CD4-positive, alpha-beta T cell treated with Interleukin-12 subunit alpha and Interleukin-12 subunit beta, for 1 hour (primary cell): ENCODE measurements around the gene ERBB3.
A peak's percentile ranks its signal among the peaks of the same experiment; 100 is the strongest.
"Not testable (repeated sequence)": the region's sequence is repeated elsewhere in the genome, so short reads cannot be mapped to it uniquely, and the experiment has no call there.

ENCODE experiments used
- DNase-seq: peaks from one replicate; pipeline ENCODE4 v3.0.0-alpha.2; 2020

ERBB3 gene

DNA sequence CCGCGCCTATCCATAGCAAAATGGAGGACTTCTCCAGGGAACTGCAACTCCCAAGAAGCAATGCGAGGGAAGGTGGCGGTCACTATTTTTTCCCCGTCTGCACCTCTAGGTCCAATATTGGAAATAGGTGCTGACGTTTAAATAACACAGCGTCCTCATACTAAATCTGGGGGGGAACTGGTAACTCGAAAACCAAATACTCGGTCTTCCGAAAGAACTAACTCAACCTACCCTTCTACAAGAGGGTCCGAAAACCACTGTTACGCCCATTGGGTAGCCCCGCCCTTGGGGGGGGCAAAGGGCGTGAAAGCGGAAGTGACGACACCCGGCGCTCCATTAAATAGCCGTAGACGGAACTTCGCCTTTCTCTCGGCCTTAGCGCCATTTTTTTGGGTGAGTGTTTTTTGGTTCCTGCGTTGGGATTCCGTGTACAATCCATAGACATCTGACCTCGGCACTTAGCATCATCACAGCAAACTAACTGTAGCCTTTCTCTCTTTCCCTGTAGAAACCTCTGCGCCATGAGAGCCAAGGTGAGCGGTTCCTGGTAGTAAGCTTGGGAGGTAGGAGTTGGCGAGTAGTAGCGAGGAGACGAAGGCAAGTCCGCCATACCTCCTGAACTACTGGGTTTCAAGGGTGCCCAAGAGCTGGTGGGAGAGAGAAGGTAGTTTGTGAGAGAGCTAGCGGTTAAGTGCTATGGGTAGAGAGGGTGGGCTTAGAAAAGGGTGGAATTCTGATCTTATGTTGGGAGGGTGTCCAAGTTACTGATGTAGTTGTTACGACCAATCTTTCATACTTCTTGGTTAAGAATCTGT lies 36.5 kb downstream of the ERBB3 start, which contains the start of gene RPL41:
Gene RPL41, plus strand, starts transcription at position 367 of the 815 bp plus-strand sequence.
- peak; percentile 95 for DNase-seq

DNA sequence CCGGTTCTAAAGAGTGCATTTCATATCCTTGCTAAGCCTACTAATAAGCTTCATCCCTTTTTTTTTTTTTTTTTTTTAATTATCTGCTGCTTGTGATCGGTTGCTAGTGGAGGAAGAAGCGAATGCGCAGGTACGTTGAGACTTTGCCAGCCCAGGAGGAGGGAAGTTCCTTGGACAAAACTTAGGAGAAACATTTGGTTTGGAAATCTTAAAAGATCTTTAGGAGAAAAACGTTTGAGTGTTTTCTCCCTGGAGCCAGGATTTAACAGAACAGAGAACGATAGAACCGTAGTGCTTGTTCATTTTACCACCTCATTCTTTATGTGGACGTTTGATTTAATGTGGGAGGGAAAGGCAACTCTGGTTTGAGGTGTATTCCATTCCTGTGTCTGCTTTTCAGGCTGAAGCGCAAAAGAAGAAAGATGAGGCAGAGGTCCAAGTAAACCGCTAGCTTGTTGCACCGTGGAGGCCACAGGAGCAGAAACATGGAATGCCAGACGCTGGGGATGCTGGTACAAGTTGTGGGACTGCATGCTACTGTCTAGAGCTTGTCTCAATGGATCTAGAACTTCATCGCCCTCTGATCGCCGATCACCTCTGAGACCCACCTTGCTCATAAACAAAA lies 37.2 kb downstream of the ERBB3 start:
- DNase-seq, result not testable (repeated sequence)

DNA sequence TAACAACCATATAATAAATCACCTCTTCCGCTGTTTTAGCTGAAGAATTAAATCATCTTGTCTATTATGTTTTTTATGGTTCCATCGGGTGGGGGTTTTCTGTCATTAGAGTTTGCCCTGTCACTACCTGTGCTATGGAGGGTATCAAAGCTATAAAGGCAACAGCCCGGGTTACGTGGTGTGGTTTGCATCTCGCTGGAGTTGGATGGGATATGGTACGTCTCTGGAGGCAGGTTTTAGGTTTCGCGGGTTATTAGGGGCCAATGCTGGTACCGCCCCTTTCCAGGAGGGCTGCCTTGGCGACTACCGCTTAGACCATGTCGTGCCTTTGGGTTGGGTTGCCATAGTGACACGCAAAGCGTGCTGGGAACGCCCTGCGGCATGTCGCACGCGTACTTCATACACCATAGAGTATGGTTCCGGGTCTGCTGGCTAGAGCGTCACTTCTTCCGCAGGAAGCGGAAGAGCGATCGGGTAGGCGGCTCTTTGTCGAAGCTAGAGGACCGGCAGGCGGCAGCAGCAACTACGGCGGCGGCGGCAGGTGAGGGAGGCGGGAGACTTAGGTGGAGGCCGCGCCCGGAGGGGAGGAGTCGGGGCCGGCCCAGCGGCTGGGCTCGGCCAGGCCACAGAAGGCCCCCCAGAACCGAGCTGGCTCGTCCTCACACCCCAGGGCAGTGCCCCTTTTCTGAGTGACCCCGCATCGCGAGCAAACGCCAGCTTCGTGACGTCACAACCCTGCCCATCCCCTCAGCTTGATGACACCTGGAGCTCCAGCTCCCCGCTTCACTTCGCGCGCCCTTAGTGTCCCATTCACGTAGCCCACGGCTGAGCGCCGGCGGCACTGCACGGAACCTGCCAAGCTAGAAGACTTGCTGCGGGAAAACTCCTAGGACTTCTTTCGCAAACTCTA lies 38.1 kb downstream of the ERBB3 start, which contains the start of gene ZC3H10:
Gene ZC3H10, plus strand, starts transcription at position 489 of the 910 bp plus-strand sequence. CDS start 2,297 bp downstream, outside the sequence.
- DNase-seq, result peak; percentile 99

DNA sequence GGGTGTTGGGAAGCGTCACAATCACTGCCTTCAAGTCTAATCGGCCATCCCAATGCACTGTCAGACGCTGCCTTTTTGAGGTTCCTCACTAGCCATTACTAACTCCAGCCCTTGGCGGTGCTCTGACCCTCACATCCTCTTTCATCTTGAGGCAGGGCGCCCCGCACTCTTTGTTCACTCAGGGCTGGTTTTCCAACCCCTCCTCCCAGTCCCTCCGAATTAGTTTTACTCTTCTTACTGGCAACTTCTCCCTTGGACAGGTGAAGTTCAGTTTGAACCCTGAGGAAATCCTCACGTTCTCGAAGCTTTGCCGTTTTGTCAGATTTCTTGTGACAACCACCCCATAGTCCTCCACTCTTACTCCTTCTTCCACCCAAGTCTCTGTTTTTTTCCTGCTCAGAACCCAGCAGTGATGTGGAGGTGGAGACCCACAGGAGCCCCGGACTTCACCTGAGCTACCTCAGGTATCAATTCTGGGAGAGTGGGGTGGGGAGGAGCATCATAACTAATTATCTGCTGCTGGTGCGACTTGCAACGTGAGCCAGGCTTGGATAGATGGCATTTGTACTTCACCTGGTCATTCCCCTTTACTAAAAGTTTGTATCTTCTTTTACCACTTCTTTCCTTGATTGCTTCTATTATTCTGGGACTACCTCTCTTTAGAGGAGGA lies 38.9 kb downstream of the ERBB3 start:
- DNase-seq, result no peak

DNA sequence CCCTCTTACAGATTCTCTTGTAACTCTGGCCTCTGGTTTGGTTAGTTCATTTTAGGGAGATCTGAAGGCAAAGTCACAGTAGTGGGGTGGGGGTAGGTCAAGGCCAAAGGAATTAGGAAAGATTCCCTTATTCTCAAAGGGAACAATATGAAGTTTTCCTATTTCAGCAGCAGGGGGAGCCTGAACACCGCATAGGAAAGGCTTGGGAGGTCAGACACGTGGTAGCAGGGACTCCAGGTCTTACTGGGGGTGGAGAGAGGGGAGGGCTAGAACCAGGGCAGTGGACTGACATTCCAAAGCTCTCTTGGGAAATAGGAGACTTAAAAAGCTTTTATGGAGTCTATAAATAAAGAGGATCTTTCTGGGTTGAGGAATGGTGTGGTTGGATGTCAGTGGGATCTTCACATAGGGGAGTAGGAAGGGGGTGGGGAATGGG lies 39.4 kb downstream of the ERBB3 start:
- DNase-seq, result peak; percentile 74

DNA sequence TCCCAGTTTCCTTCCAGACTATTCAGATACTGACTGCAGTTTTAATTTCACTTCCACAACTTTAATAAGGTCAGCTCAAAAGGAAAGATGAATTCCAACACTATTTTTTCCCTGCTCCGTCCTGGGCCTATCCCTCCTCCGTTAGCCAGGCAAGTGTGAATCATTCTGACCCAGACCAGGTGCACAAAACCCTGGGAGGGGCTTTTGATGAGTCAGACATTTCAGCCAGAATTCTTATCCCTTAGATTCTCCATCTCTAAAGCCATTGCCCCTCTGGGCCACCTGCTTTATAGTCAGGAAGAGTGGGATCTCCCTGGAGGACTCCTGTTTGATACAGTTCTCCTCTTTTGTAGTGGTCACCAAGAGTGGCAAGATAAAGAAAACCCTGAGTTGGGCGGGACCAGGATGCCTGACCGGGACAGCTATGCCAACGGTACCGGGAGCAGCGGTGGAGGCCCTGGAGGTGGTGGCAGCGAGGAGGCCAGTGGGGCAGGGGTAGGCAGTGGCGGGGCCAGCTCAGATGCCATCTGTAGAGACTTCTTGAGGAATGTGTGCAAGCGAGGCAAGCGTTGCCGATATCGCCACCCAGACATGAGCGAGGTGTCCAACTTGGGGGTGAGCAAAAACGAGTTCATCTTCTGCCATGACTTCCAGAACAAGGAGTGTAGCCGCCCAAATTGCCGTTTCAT lies 40.3 kb downstream of the ERBB3 start:
- no peak for DNase-seq

DNA sequence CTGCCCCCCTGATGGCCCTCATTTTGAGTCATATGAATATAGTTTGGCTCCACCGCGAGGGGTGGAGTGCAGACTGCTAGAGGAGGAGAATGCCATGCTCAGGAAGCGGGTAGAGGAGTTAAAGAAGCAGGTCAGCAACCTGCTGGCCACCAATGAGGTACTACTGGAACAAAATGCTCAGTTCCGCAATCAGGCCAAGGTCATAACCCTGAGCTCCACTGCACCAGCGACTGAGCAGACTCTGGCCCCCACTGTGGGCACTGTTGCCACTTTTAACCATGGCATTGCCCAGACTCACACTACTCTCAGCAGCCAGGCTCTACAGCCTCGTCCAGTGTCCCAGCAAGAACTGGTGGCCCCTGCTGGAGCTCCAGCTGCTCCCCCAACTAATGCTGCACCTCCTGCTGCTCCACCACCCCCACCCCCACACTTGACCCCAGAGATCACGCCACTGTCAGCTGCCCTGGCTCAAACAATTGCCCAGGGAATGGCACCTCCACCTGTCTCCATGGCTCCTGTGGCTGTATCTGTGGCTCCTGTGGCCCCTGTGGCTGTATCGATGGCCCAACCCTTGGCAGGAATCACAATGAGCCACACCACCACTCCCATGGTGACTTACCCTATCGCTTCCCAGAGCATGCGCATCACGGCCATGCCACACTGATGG lies 41.4 kb downstream of the ERBB3 start:
- DNase-seq, result no peak

DNA sequence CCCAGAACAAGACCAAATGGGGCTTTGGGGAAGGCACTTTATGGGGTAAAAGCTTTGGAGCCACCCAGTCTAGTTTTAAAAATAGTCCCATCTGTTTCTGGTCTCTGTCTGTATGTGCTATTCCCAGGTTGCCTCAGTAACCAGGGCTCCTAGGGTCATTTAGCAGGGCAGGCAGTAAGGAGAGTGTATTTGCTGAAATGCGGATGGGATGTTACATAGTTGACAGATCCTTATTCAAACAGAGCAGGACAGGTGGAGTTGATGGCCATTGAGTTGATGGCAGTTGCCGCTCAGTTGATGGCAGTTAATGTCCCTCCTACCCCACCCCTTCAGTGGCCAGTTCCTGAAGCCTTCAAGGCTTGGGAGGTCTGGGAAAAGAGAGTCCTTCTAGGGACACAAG lies 42.7 kb downstream of the ERBB3 start:
- DNase-seq, result no peak

DNA sequence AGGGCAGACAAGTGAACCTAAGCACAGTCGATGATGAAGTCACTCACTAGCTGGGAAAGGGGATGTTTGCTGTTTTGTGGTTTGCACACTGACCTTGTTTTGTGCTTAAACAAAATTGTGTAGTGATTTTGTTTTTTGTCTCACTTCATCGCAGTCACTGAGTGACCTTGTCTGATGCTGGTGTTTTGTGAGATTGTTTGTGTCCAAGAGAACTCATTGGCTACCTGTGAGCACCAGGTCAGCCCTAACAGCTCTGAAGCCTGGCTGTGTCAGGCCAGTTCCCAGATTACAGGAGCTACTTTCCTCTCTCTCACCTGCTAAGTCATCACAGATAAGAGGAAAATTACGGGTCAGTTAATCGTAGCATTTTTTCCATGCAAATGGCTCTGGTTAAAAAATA lies 44.2 kb downstream of the ERBB3 start:
- no peak for DNase-seq

DNA sequence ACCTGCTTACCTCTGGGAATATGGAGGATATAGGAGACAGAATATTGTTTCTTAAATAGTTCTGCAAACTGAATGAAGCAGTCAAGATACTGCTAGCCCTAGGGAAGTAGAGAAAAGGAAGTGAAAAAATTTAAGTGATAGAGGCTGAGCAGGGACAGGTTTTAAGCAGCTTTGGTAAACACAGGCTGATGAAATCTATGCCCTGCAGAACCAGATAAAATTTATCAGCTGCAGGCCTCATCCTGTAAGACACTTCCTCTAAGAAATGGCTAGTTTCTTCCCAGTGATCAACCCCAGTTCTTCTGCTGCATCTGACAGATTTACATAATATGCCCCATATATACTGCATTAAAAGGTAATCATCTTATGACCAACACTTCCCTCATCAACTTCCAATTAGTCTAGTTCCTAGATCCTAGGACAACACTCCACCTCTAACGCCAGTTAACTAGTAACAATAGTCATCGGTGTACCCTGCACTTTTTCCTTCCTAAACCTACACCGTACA lies 46.8 kb downstream of the ERBB3 start:
- no peak for DNase-seq

DNA sequence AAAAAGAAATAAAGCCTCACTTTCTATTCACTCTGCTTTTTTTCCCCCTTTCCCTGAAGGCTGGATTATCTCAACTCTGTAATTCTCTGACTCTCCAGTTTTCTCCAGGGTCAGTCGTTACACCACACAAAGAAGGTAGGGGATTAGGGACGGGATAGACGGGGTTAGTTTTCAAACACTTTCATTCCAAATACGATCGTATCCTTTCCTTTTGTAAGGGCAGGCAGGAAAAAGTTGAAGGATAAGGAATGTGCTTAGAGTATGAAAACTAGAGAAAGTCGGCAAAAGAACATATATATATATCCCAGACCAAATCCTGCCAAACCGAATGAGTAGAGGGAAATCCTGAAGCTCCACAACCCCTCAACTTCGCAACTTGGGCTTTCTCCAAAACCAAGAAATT lies 47.5 kb downstream of the ERBB3 start:
- DNase-seq, result no peak

DNA sequence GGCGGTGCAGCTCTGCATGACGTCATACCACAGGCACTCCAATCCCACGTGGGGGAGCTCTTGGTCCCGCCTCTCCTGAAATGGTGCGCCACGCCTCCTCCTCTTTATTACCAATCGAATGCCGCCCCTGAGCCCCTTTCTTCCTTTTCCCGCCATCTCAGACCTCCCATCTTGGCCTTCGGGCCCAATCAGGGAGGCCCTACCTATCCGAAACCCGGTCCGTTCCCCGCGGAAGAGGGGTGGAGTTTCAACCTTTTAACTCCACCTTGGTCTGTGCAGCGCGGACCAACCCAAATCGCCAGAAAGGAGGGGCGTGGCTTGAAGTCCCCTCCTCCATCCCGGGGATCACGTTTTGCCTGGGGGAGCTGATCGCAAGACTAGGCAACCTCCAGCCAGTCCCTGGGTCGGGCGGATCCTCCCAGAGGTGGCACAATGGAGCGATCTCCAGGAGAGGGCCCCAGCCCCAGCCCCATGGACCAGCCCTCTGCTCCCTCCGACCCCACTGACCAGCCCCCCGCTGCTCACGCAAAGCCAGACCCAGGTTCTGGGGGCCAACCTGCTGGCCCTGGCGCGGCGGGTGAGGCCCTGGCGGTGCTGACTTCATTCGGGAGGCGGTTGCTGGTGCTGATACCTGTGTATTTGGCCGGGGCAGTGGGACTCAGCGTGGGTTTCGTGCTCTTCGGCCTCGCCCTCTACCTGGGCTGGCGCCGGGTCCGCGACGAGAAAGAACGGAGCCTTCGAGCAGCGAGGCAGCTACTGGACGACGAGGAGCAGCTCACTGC lies 48.1 kb downstream of the ERBB3 start, which contains the start of gene ESYT1:
Gene ESYT1, plus strand, starts transcription at position 380 of the 782 bp plus-strand sequence. Its CDS starts 53 bp downstream, at position 433.
- DNase-seq, result peak; percentile 99

DNA sequence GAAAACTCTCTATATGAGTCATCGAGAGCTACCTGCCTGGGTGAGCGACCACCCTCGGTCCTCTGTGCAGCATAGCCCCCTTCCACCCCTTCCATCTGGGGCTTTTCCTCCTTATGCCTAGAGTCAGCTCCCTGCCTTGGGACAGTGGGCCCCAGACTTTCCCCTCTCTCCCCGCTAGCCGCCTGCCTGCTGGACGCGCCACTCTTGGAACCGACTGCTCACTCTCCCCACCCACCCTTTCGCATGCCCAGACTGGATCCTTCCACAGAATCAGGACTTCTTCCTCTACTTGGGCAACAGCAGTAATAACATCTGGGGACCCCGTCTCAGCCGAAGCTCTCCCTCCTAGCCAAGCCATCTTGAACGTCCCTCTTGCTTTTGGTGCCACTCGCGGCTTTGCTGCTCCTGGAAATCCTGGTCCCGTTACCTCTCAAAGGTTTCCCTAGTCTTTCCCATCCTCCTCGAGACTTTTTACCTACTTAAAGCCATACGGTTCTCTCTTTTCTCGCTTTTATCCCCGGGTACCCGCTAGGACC lies 48.8 kb downstream of the ERBB3 start:
- DNase-seq, result no peak

DNA sequence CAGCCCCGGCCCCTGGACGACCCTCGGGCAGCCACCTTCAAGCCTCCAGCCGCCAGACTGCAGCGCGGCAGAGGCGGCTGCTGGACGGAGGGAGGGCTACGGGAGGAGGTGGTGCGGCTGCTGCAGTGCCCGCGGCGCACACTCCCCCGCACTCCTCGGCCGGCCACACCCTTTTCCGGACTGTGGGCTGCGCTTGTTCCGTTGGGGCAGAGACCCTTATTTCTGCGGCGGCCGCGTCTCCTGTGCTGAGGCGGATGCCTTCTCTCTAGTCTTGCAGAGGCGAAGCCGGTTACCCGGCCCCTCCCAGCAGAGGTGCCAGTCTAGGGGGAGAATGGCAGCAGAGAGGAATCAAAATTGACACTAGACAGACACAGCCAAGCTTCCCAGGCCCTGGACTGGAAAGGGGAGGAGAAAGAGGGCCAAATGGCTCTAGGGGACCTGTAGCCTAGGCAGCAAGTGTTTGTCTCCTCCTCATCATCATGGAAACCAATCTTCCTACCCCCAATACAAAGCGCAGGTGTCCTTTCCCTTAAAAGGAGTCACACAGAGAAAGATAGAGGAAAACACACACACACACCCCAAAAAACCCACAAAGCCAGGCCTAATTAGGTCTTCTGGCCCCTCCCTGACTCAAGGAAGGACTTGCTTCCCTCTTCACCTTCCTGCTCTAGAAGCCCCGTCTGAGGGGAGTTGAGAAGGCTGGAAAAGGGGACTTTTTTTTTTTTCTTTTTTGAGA lies 49.4 kb downstream of the ERBB3 start:
- DNase-seq, result peak; percentile 85

DNA sequence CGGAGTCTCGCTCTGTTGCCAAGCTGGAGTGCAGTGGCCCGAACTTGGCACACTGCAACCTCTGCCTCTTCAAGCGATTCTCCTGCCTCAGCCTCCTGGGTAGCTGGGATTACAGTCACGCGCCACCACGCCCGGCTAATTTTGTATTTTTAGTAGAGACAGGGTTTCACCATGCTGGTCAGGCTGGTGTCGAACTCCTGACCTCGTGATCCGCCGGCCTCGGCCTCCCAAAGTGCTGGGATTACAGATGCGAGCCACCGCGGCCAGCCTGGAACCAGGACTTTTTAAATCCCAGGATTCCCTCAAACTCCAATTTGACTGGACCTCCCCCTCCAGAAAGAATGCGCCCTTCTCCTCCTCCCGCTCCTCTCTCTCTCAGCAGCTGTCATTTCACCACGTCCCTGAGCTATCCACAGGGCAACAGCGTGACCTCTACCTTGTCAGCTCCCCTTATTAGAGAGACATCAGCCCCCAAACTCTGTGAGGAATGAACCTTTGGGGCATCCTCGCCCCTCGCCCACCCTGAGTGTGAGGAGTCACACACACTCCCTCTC lies 50.1 kb downstream of the ERBB3 start:
- no peak for DNase-seq

DNA sequence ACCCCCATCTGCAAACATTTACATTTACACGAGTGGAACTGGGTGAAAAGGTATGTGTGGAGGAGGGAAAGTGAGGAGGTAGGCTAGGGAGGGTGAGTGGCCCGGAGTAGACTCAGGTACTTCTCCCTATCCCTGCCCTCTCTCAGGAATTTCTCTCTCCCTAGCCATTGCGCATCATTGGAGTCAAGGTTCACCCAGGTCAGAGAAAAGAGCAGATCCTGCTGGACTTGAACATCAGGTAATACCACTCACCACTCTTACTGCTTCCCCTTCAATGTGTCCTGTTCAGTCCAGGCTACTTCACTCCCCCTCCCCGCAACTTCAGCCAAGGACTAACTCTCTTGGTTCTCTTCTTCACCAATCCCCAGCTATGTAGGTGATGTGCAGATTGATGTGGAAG lies 50.9 kb downstream of the ERBB3 start:
- DNase-seq, result no peak

DNA sequence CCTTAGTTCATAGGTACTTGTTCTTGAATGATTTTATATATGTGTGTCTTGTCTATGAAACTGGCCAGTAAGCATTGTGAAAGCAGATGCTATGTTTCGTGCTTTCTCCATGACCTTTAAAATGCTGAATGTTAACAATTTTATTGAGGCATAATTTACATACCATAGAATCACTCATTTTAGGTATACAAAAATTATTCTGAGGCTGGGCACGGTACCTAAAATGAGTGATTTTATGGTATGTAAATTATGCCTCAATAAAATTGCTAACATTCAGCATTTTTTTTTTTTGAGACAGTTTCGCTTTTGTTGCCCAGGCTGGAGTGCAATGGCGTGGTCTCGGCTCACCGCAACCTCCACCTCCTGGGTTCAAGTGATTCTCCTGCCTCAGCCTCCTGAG lies 54.9 kb downstream of the ERBB3 start:
- DNase-seq, result no peak

DNA sequence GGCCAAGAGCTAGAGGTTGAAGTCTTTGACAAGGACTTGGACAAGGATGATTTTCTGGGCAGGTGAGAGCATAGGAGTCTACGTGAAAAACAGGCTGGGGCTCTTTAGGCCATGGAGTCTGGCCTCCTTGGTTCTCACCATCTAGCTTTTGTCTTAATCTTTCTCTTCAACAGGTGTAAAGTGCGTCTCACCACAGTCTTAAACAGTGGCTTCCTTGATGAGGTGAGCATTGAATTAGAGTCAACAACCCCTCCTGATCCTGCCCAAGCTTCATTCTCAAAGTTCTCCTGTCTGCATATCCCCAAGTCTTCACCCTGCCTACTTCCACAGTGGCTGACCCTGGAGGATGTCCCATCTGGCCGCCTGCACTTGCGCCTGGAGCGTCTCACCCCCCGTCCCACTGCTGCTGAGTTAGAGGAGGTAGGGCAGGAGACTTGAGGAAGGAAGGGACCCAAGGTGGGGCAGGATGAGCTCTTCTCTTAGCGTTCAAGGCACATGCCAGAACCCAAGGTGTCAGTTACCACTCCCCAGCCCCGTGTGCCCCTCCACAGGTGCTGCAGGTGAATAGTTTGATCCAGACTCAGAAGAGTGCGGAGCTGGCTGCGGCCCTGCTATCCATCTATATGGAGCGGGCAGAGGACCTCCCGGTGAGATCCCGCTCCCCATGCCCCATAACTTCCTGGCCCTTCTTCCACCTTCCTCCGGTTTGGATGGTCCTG lies 58.0 kb downstream of the ERBB3 start:
- no peak for DNase-seq
